ENCODE data around the gene RTP4. TPM values are rescaled to one million over a fixed set of nuclear protein-coding genes. Genes with fewer than 3 reads are reported as not detected.

RTP4 gene
- total RNA-seq, 4 donors from 2014 or later = 0.42 to 1.3 TPM; not detected in 2

DNA sequence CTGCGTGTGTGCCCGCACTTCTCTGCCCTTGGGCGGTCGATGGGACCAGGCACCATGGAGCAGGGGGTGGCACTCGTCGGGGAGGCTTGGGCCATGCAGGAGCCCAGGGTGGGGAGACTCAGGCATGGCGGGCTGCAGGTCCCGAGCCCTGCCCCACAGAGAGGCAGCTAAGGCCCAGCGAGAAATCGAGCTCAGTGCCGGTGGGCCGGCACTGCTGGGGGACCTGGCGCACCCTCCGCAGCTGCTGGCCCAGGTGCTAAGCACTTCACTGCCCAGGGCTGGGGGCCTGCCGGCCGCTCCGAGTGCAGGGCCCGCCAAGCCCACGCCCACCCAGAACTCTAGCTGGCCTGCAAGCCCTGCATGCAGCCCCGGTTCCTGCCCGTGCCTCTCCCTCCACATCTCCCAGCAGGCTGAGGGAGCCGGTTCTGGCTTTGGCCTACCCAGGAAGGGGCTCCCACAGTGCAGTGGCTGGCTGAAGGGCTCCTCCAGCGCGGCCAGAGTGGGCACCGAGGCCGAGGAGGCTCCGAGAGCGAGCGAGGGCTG, 553 bp upstream of the RTP4 start:
- Histone ChIP-seq H3K4me1 (peaks cover 19% of the 10 kb centered on the region), H3K36me3 (peaks cover 9% of the 10 kb centered on the region), H3K27ac (peak overlapping the region; percentile 76), H3K9me3 (no peaks in the 10 kb centered on the region), H3K4me3 (peak overlapping the region; percentile 49), H3K27me3 (no peaks in the 10 kb centered on the region)
- DNase-seq (ENCODE audit: low spot score in 2 of 2) = no peak
- 86% methylated on average over 8 of the region's 29 CpGs for WGBS
- no peak for TF ChIP-seq POLR2AphosphoS5 (IDR thresholded peaks at IDR 0.05)
- TF ChIP-seq, protein P1, sequence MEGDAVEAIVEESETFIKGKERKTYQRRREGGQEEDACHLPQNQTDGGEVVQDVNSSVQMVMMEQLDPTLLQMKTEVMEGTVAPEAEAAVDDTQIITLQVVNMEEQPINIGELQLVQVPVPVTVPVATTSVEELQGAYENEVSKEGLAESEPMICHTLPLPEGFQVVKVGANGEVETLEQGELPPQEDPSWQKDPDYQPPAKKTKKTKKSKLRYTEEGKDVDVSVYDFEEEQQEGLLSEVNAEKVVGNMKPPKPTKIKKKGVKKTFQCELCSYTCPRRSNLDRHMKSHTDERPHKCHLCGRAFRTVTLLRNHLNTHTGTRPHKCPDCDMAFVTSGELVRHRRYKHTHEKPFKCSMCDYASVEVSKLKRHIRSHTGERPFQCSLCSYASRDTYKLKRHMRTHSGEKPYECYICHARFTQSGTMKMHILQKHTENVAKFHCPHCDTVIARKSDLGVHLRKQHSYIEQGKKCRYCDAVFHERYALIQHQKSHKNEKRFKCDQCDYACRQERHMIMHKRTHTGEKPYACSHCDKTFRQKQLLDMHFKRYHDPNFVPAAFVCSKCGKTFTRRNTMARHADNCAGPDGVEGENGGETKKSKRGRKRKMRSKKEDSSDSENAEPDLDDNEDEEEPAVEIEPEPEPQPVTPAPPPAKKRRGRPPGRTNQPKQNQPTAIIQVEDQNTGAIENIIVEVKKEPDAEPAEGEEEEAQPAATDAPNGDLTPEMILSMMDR (IDR thresholded peaks at IDR 0.05) = no peak
- no peak for TF ChIP-seq EP300 (IDR thresholded peaks at IDR 0.05)
- TF ChIP-seq POLR2A (IDR thresholded peaks at IDR 0.05) = no peak

DNA sequence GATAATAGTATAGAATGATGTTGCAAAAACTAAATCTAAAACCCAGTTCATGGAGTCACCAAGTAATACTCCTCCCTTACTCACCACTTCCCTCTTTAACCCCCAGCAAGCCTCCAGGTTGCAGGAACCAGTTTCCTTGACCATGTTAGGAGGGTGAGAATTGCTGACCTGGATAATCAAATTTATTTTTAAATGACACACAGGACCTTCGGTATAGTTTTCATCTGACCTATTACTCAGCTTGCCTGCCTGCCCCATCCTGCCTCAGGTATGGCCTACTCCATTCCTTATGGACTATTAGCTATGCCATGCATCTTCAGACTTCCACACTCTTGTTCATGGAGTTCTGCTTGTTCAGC, 883 bp downstream of the RTP4 start:
- TF ChIP-seq POLR2A (IDR thresholded peaks at IDR 0.05) (no peak), EP300 (IDR thresholded peaks at IDR 0.05) (no peak), POLR2AphosphoS5 (IDR thresholded peaks at IDR 0.05) (no peak)
- TF ChIP-seq, protein P1 (IDR thresholded peaks at IDR 0.05) = no peak
- H3K4me1 ChIP-seq = peaks cover 19% of the 10 kb centered on the region
- 30% methylated on average over 1 of the region's 1 CpG for WGBS
- DNase-seq (ENCODE audit: low spot score in 2 of 2) = no peak
- peak overlapping the region; percentile 76 for H3K27ac ChIP-seq
- H3K27me3 ChIP-seq = no peaks in the 10 kb centered on the region
- peaks cover 9% of the 10 kb centered on the region for H3K36me3 ChIP-seq
- no peaks in the 10 kb centered on the region for H3K9me3 ChIP-seq
- H3K4me3 ChIP-seq = peak overlapping the region; percentile 49

DNA sequence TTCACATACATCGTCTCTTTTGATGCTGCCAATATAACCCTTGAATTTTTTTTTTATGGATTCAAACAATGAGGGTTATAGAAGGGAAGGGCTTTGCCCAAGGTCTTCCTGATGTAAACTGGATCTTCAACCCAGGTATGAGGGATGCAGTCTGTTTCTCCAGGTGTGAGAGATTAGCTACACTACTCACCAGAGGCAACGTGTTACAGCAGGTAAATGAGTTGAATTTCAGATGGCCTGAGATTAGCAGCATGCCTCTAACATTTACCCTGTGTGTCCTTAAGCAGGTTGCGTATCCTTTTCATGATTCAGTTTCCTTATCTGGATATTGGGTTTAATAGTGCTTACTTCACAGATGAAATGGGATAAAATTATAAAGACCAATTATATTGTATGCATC, 1.9 kb downstream of the RTP4 start:
- no peaks in the 10 kb centered on the region for H3K27me3 ChIP-seq
- H3K4me3 ChIP-seq = no peak overlapping the region
- H3K4me1 ChIP-seq = peaks cover 19% of the 10 kb centered on the region
- H3K27ac ChIP-seq = no peak overlapping the region
- TF ChIP-seq EP300 (IDR thresholded peaks at IDR 0.05) (no peak), POLR2A (IDR thresholded peaks at IDR 0.05) (no peak), POLR2AphosphoS5 (IDR thresholded peaks at IDR 0.05) (no peak)
- TF ChIP-seq, protein P1 (IDR thresholded peaks at IDR 0.05) = no peak
- 58% methylated on average over 3 of the region's 3 CpGs for WGBS
- peaks cover 9% of the 10 kb centered on the region for H3K36me3 ChIP-seq
- no peaks in the 10 kb centered on the region for H3K9me3 ChIP-seq
- no peak for DNase-seq (ENCODE audit: low spot score in 2 of 2)

GRCh38 chr3:187375581-187375980, 7.4 kb downstream of the RTP4 start:
- H3K9me3 ChIP-seq = no peaks in the 10 kb centered on the region
- H3K36me3 ChIP-seq = peaks cover 9% of the 10 kb centered on the region
- no peak overlapping the region for H3K4me3 ChIP-seq
- H3K27me3 ChIP-seq = no peaks in the 10 kb centered on the region
- no peak for DNase-seq (ENCODE audit: low spot score in 2 of 2)
- 73% methylated on average over 5 of the region's 5 CpGs for WGBS
- no peak overlapping the region for H3K27ac ChIP-seq
- no peaks in the 10 kb centered on the region for H3K4me1 ChIP-seq
- no peak for TF ChIP-seq POLR2A (IDR thresholded peaks at IDR 0.05)

GRCh38 chr3:187377842-187378241, 9.7 kb downstream of the RTP4 start:
- Histone ChIP-seq H3K27ac (no peak overlapping the region), H3K4me1 (no peaks in the 10 kb centered on the region), H3K27me3 (no peaks in the 10 kb centered on the region), H3K36me3 (no peaks in the 10 kb centered on the region), H3K9me3 (no peaks in the 10 kb centered on the region), H3K4me3 (no peak overlapping the region)
- TF ChIP-seq, protein P1 (IDR thresholded peaks at IDR 0.05) = no peak
- TF ChIP-seq EP300 (IDR thresholded peaks at IDR 0.05) (no peak), POLR2AphosphoS5 (IDR thresholded peaks at IDR 0.05) (no peak), POLR2A (IDR thresholded peaks at IDR 0.05) (no peak)
- 43% methylated on average over 1 of the region's 1 CpG for WGBS
- no peak for DNase-seq (ENCODE audit: low spot score in 2 of 2)

- DNase-seq (ENCODE audit: low spot score in 2 of 2) = no peak
- no peaks in the 10 kb centered on the region for H3K9me3 ChIP-seq
- 65% methylated on average over 8 of the region's 8 CpGs for WGBS
Observed at GRCh38 chr3:187382609-187383151, 14.5 kb downstream of the RTP4 start.

More at GRCh38 chr3:187382609-187383151, 14.5 kb downstream of the RTP4 start:
- TF ChIP-seq, protein P1 (IDR thresholded peaks at IDR 0.05) = no peak
- TF ChIP-seq EP300 (IDR thresholded peaks at IDR 0.05) (no peak), POLR2AphosphoS5 (IDR thresholded peaks at IDR 0.05) (no peak), POLR2A (IDR thresholded peaks at IDR 0.05) (no peak)
- H3K36me3 ChIP-seq = no peaks in the 10 kb centered on the region
- no peaks in the 10 kb centered on the region for H3K4me1 ChIP-seq
- H3K27ac ChIP-seq = no peak overlapping the region
- H3K4me3 ChIP-seq = no peak overlapping the region
- no peaks in the 10 kb centered on the region for H3K27me3 ChIP-seq

Data from suprapubic skin (tissue), 4 donors.